Esophagus muscularis mucosa (tissue), 4 donors: ENCODE measurements around the gene CEBPZ. TPM values are rescaled to one million over a fixed set of nuclear protein-coding genes. Genes with fewer than 3 reads are reported as not detected.

ENCODE experiments used
- DNase-seq: peaks from one replicate; pipeline ENCODE4 v3.0.0-alpha.2; 2017; ENCODE audit errors: extremely low spot score
- H3K27ac ChIP-seq, 4 donors: fragments of 200-600 bp; sonication (generic); replicated peaks in 1 of 4; 1 replicate in 3 of 4; 2 replicates in 1 of 4; pipeline ENCODE4 v1.5.1; 2016 to 2019; ENCODE audit warnings: mild to moderate bottlenecking in 1 of 4
- H3K27me3 ChIP-seq, 4 donors: fragments of 200-600 bp; sonication (generic); one replicate each; pipeline versions ENCODE4 v1.5.1 to v1.6.0; 2016 to 2019
- H3K36me3 ChIP-seq, 4 donors: fragments of 200-600 bp; sonication (generic); one replicate each; pipeline ENCODE4 v1.5.1; 2016 to 2019
- H3K4me1 ChIP-seq, 4 donors: fragments of 200-600 bp; sonication (generic); one replicate each; pipeline ENCODE4 v1.5.1; 2016 to 2019
- H3K4me3 ChIP-seq, 4 donors: fragments of 200-600 bp; sonication (generic); 1 replicate in 2 of 4; 2 replicates in 2 of 4; pipeline ENCODE4 v1.5.1; 2016 to 2019; ENCODE audit warnings: mild to moderate bottlenecking in 4 of 4, moderate library complexity in 1 of 4
- H3K9me3 ChIP-seq, 4 donors: fragments of 200-600 bp; sonication (generic); 1 replicate in 3 of 4; 2 replicates in 1 of 4; pipeline ENCODE4 v1.5.1; 2016 to 2019
- EP300 ChIP-seq: sonication (generic); formaldehyde crosslinking; IDR thresholded peaks from one replicate; pipeline ENCODE4 v1.6.1; 2017; ENCODE audit warnings: antibody characterized with exemption
- POLR2A ChIP-seq: fragments of 450-650 bp; IDR thresholded peaks from one replicate; pipeline ENCODE4 v1.6.1; 2017; ENCODE audit warnings: antibody characterized with exemption, moderate library complexity, mild to moderate bottlenecking, low read depth
- POLR2AphosphoS5 ChIP-seq, 2 donors: sonication (generic); formaldehyde crosslinking; IDR thresholded peaks; one replicate each; pipeline ENCODE4 v1.6.1; 2017; ENCODE audit warnings: antibody characterized with exemption in 2 of 2
- WGBS: methylation state at CpG from one replicate; pipeline ENCODE4 v1.1.5; 2018; 5-methylcytosine and 5-hydroxymethylcytosine counted together
- intact Hi-C: fragments of 100-400 bp; cut with DNase I; formaldehyde crosslinking; loops from one replicate; pipeline ENCODE4 v1.15.1; 2023
- total RNA-seq, 4 donors: library from RNA; depleted of rRNA; stranded (reverse); fragments of >200 nt; gene quantifications; one replicate each; pipeline versions ENCODE4 v1.1.0 to v1.2.1, GENCODE V29; 2016
- TF ChIP-seq, protein P1 (sequence below), 3 experiments: fragments of 200-600 bp in 2 of 3; fragments of 450-650 bp in 1 of 3; sonication (generic) in 2 of 3; IDR thresholded peaks; one replicate each; pipeline ENCODE4 v1.5.1; 2017 to 2019; ENCODE audit warnings: antibody characterized with exemption in 3 of 3, mild to moderate bottlenecking in 2 of 3, moderate library complexity in 1 of 3

Gene CEBPZ
- total RNA-seq, 4 donors from 2014 or later: 22.4 to 34.5 (median 30.0) TPM

DNA sequence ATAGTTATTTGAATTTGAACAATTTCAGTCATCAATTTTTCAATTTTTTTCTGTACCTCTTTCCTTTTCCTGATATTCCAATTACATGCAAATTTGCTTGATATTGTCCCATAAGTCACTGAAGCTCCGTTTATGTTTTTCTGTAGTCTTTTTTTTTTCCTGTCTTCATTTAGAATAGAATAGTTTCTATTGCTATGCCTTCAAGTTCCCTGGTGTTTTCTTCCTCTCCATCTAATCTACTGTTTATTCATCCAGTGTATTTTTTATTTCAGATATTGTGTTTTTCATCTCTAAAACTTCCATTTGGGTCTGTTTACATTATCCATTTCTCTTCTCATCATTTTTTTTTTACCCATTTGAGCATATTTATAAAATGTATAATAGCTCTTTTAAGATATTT is 66.6 kb downstream of the CEBPZ start:
- H3K9me3 ChIP-seq: no peaks in the 10 kb centered on the region
- no peak for DNase-seq
- WGBS: 93% methylated on average over 1 of the region's 1 CpG
- TF ChIP-seq POLR2AphosphoS5 (IDR thresholded peaks at IDR 0.05): no peak
- no peak for TF ChIP-seq EP300
- TF ChIP-seq, protein P1, sequence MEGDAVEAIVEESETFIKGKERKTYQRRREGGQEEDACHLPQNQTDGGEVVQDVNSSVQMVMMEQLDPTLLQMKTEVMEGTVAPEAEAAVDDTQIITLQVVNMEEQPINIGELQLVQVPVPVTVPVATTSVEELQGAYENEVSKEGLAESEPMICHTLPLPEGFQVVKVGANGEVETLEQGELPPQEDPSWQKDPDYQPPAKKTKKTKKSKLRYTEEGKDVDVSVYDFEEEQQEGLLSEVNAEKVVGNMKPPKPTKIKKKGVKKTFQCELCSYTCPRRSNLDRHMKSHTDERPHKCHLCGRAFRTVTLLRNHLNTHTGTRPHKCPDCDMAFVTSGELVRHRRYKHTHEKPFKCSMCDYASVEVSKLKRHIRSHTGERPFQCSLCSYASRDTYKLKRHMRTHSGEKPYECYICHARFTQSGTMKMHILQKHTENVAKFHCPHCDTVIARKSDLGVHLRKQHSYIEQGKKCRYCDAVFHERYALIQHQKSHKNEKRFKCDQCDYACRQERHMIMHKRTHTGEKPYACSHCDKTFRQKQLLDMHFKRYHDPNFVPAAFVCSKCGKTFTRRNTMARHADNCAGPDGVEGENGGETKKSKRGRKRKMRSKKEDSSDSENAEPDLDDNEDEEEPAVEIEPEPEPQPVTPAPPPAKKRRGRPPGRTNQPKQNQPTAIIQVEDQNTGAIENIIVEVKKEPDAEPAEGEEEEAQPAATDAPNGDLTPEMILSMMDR (IDR thresholded peaks at IDR 0.05): no peak
- TF ChIP-seq POLR2A: no peak
- no peaks in the 10 kb centered on the region for H3K36me3 ChIP-seq
- H3K27ac ChIP-seq: no peak overlapping the region
- intact Hi-C loops: no loop called here
- H3K4me3 ChIP-seq: no peak overlapping the region
- H3K27me3 ChIP-seq: no peaks in the 10 kb centered on the region
- H3K4me1 ChIP-seq: no peaks in the 10 kb centered on the region

DNA sequence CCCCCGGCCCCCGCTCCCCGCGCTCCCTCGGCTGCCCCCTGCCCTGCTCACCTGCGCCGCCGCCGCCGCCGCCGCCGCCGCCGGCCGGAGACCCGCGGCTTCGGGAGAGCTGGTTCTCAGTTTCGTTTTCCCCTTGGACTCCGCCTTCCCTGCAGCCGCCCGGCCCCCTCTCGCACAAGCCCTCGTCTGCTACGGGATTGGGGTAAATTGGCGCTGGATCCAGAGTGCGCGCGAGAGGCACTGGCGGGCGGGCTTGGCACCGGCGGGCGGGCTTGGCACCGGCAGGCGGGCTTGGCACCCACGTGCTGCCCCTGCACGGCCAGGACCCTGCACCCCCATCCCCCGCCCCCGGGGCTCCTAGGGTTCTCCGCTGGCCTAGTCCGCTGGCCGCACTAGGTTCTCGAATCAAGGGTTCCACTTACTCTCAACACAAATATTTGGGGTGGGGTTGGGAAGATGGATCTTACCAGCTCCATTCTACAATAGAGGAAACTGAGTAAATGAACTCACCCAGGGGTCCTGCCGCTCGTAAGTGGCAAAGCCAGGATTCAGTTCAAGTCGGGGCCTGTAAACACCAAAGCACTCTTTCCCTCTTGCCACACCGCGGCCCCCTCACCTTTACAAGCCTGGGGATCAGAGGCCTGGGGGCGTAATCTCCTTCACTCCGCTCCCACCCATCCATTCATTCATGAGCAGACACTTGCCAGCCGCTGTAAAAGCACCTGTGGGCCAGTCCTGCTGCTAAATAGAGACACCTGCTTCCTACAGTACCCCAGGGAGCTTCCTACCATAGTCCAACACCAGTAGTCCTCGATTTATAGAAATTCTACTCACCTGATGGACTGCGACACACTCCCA is 74.3 kb downstream of the CEBPZ start, which contains the start of gene EIF2AK2:
Gene EIF2AK2, minus strand, starts transcription at position 124 of the 858 bp plus-strand sequence. CDS start 9,174 bp downstream, outside the sequence.
- no peak for DNase-seq
- 27% methylated on average over 18 of the region's 55 CpGs for WGBS
- peak within 1 kb of the TSS; percentile 86 to 95 (median 92) for H3K27ac ChIP-seq
- H3K36me3 ChIP-seq: peaks cover 0 to 5% (median 0%) of the 10 kb centered on the region in 4 donors
- intact Hi-C loops: loop anchor here (5.0 kb wide), 1 partner anchor 75 kb away; the partner anchor contains the start of genes CEBPZ and NDUFAF7
- no peaks in the 10 kb centered on the region for H3K27me3 ChIP-seq
- TF ChIP-seq POLR2AphosphoS5 (IDR thresholded peaks at IDR 0.05) (peak; percentile 58 to 67), POLR2A (no peak)
- H3K4me3 ChIP-seq: peak within 1 kb of the TSS; percentile 70 to 100 (median 90)
- peaks cover 11 to 31% (median 23%) of the 10 kb centered on the region in 4 donors for H3K4me1 ChIP-seq
- no peaks in the 10 kb centered on the region for H3K9me3 ChIP-seq

DNA sequence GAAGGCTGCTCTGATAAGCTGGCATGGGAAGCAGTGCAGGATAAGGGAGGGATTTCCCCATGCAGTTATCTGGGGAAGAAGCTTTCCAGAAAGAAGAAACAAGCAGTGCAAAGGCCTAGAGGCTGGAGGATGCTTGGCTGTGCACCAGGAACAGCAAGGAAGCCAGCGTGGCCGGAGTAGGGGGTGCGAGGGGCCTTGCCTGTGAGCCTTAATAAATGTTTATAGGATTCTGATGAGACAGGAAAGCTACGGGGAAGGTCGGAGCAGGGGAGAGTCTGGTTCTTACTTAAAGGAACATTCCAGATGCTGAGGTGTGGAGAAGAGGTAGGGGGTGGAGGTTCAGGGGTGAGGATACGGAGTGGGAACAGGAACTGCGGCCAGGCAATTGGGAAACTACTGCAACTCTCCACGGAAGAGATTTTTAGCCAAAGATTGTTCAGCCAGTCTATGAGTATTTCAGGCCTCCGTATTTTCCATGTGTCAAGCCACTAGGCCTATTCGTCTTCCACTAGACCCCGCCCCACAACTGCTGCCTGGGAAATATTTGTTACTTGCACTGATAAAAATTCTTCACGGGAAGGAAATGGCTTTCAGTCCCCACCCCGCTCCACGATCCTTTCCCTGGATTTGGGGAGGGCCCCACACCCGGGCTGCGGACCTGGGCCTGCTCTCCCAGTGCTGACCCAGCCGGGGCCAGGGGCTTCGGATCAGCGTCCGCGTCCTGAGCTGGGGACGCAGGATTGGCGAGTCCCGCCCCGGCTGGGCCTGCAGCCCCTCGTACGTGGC is 75.1 kb downstream of the CEBPZ start:
- Histone ChIP-seq H3K4me1 (peaks cover 11 to 33% (median 26%) of the 10 kb centered on the region in 4 donors), H3K9me3 (no peaks in the 10 kb centered on the region), H3K36me3 (peaks cover 0 to 11% (median 0%) of the 10 kb centered on the region in 4 donors), H3K4me3 (peak overlapping the region; percentile 70 to 100 (median 90)), H3K27ac (peak overlapping the region; percentile 86 to 95 (median 92)), H3K27me3 (no peaks in the 10 kb centered on the region)
- no peak for DNase-seq
- intact Hi-C loops: loop anchor here (5.0 kb wide), 1 partner anchor 76 kb away; the partner anchor contains the start of genes CEBPZ and NDUFAF7
- WGBS: 1% methylated on average over 12 of the region's 27 CpGs
- TF ChIP-seq POLR2AphosphoS5 (IDR thresholded peaks at IDR 0.05) (no peak), EP300 (no peak), POLR2A (no peak)
- TF ChIP-seq, protein P1 (IDR thresholded peaks at IDR 0.05): no peak

DNA sequence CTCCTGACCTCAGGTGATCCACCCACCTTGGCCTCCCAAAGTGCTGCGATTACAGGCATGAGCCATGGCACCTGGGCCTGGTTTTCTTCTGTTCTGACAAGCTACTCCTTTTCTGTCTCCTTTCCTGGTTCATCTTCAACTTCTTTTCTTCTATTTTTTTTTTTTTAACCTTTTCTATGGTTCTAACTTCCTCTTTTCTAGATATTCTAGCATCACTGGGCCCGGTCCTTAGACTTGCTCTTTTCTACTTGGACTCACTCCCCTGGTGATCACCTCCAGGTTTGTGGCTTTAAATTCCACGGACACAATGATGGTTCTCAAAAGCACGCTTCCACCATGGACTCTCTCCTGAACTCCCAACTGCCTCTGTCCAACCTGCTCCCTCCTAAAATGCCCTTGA is 76.6 kb downstream of the CEBPZ start:
- intact Hi-C loops: loop anchor here (5.0 kb wide), 1 partner anchor 78 kb away; the partner anchor contains the start of genes CEBPZ and NDUFAF7

DNA sequence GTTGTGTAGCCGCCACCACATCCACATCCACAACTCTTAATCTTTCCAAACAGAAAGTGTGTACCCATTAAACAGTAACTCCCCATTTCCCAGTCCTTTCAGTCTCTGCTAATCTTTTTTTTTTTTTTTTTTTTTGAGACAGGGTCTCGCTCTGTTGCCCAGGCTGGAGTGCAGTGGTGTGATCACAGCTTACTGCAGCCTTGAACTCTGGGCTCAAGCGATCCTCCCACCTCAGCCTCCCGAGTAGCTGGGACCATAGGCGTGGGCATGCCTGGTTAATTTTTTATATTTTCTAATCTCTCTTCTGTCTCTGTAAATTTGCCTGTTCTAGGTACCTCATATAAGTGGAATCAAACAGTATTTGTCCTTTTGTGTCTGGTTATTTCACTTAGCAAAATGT is 78.2 kb downstream of the CEBPZ start:
- no peak overlapping the region for H3K4me3 ChIP-seq
- H3K36me3 ChIP-seq: peaks cover 1 to 20% (median 7%) of the 10 kb centered on the region in 4 donors
- no peak overlapping the region for H3K27ac ChIP-seq
- no peaks in the 10 kb centered on the region for H3K27me3 ChIP-seq
- H3K9me3 ChIP-seq: no peaks in the 10 kb centered on the region
- DNase-seq: no peak
- peaks cover 11 to 38% (median 34%) of the 10 kb centered on the region in 4 donors for H3K4me1 ChIP-seq
- TF ChIP-seq POLR2AphosphoS5 (IDR thresholded peaks at IDR 0.05): no peak
- no peak for TF ChIP-seq POLR2A
- TF ChIP-seq, protein P1 (IDR thresholded peaks at IDR 0.05): no peak
- TF ChIP-seq EP300: no peak
- WGBS: 89% methylated on average over 5 of the region's 5 CpGs
- intact Hi-C loops: no loop called here

More for the DNA sequence above, 76.6 kb downstream of the CEBPZ start:
- no peak for TF ChIP-seq POLR2AphosphoS5 (IDR thresholded peaks at IDR 0.05)
- no peaks in the 10 kb centered on the region for H3K9me3 ChIP-seq
- H3K4me3 ChIP-seq: no peak overlapping the region
- WGBS: 88% methylated on average over 4 of the region's 4 CpGs
- H3K4me1 ChIP-seq: peaks cover 11 to 35% (median 31%) of the 10 kb centered on the region in 4 donors
- DNase-seq: no peak
- H3K27ac ChIP-seq: no peak overlapping the region
- H3K36me3 ChIP-seq: peaks cover 0 to 11% (median 0%) of the 10 kb centered on the region in 4 donors
- H3K27me3 ChIP-seq: no peaks in the 10 kb centered on the region

Other genes starting within 250 kb of the CEBPZ start
- gene HEATR5B, start 147.2 kb downstream of the CEBPZ start, total RNA-seq: 10 to 100 TPM; 14.6 to 21.2 (median 16.7) TPM
- 10 to 100 TPM in 1 of 4 donors, 1 to 10 TPM in 3; 5.0 to 10.8 (median 6.5) TPM for gene GPATCH11, start 147.1 kb downstream of the CEBPZ start, total RNA-seq
- gene EIF2AK2, start 74.6 kb downstream of the CEBPZ start, total RNA-seq: 10 to 100 TPM; 23.7 to 28.4 (median 27.8) TPM
- gene SULT6B1, start 42.9 kb downstream of the CEBPZ start, total RNA-seq: not detected
- 10 to 100 TPM; 25.2 to 31.6 (median 28.2) TPM for gene CEBPZOS, start 35.1 kb downstream of the CEBPZ start, total RNA-seq
- 10 to 100 TPM; 12.3 to 16.3 (median 13.4) TPM for gene NDUFAF7, start 62 bp upstream of the CEBPZ start, total RNA-seq
- gene PRKD3, start 93.2 kb upstream of the CEBPZ start, total RNA-seq: 10 to 100 TPM; 31.8 to 47.3 (median 36.3) TPM
- gene QPCT, start 113.0 kb upstream of the CEBPZ start, total RNA-seq: 1 to 10 TPM; 1.2 to 5.1 (median 4.0) TPM